HG02610 (cell line): ENCODE measurements around the gene PPP3CA.

Experiments used
- ATAC-seq: cut with Tn5 transposase; IDR thresholded peaks from one replicate; pipeline ENCODE4 v1.9.1; 2021; ENCODE audit warnings: mild to moderate bottlenecking, moderate library complexity; ENCODE audit not compliant: unreplicated experiment

The PPP3CA gene

DNA sequence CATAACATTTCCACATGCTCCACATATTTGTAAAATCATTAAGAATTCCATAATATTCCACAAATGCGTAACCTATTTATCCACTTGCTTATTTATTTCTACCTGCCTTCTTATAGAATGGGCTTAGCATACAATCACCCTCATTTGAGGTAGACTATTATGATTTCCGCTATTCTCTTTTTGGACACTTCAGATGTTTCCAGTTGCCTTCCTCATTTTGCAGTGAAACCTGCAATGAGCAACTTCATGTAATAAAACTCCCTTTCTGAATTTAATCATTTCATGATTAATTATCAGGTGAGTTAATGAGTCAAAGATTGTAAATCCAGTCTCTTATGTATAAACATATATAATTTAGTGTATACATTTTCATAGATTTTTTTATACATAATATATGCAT is 58.0 kb downstream of the PPP3CA start:
- ATAC-seq, result no peak

DNA sequence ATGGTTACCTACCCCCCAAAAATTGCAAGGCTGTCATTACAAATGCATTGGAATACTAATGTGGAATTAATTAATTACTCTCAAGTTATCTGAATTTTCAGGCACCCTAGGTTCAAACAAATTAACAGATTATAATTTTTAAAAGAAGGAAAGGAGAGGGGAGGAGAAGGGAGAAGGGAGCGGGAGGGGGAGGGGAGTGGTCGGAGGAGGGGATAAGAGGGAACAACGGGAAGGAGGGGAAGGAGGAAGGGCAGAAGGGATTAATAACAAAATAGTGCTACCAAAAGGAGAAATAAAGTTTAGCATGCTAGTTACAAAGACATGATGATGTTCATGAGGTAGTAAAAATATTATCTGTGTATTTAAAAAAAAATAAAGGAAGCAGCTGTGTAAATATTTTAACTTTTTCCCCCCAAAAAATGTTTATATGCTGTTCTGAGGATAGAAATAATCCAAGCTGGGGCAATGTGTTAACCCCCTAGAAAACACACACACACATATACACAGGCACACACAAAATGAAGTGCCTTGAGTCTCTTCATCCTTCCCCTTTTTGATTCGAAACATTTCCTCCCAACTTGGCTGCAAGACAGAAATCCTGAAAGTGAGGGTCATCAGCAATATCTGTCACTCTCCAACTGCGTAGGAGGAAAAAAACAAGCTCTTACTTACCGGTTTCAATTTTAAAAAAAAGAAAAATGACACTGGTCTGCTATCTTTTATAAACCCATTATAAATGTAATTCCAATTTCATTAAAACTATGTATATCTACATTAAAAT is 58.8 kb downstream of the PPP3CA start:
- ATAC-seq, result peak; percentile 50

DNA sequence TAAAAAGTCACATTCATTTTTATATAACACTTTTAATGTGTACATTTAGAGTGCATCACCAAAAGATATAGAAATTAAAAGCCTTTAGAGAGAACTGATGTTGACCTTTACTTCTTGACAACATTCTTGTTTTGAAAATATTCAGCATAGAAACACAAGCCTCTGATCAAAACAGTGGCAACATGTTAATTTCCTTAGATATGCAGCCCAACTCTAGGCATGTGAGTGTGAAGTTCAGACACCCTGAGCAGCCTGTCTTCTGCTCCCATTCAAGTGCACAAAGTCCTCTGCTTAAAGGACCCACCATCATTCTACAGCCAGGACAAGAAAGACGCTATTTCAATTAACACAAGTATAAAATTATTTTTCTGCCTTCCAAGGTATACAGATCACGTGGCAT is 60.0 kb downstream of the PPP3CA start:
- ATAC-seq, result no peak

- ATAC-seq, result no peak
Observed at GRCh38 chr4:101286663-101287062, 60.7 kb downstream of the PPP3CA start.

- ATAC-seq, result no peak
Observed at GRCh38 chr4:101285985-101286384, 61.3 kb downstream of the PPP3CA start.

DNA sequence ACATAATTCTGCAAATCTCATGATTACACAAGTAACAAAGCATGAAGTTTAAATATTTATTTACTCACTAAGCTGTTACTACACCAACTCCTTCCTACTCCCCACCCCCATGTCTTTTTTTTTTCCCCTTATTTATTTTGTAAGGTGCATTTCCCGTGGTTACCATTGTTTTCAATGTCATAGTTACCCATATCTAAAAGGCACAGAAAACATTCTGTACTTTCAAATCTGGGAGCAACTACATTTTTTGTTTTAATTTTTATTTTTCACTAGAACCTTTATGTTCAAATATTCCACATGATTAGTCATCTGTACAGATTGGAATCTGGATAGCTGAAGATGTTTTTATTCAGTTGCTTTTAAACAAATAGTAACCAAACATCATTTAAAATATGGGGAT is 62.8 kb downstream of the PPP3CA start:
- no peak for ATAC-seq

DNA sequence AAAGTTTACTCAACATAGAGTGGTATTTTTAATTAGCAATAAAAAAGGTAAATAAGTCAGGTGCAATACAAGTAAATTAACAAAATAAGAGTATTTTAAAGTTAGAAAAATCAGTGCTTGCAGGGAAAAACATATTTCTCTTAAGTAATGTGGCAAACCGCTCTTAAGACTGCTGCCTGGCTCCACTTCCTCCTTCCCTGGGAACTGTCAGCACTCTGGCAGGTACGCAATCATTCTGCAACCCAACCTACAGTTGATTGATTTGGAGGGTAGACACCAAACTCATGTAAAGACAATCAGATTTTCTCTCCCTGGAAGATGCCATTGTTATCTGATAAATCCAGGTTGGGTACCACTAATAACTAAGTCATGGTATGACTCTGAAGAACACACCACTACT is 63.9 kb downstream of the PPP3CA start:
- ATAC-seq, result no peak

DNA sequence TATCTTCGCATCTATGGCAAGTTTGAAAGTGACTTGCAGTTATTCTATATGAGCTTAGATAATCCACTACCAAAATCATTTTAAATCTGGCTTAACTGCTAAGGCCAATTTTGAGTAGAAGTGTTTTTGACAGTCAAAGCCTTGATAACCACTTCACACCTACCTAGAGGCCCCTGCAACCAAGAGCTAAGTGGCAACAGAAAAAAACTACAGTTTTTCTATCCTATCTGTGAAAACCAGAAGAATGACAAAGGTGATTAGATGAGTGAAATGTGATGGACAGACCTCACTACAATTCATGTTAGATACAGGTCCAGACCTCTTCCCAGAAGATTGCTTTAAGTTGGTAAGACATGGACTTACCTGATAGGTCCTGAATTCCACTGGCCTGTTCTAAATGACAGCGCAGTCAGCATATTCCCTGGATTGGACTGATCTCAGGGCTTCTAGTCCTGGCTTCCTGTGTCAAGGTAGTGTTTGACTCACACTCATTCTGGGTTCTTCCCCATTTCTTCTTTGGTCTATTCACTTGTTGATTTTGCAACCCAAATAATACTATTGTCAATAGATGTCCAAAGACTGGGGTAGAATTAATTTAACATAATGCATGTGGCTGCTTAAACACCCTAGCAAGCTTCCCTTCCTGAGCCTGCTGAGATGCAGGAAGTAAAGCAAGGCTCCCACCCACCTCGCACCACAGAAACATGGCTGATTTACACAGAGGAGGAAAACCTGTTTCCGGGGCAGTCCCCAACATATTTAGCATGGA is 65.1 kb downstream of the PPP3CA start:
- ATAC-seq, result peak; percentile 53

GRCh38 chr4:101280866-101281600 is 66.3 kb downstream of the PPP3CA start:
- ATAC-seq, result no peak

GRCh38 chr4:101279377-101279871 is 67.9 kb downstream of the PPP3CA start:
- peak; percentile 83 for ATAC-seq

- ATAC-seq, result no peak
Observed at GRCh38 chr4:101277671-101278070, 69.7 kb downstream of the PPP3CA start.

DNA sequence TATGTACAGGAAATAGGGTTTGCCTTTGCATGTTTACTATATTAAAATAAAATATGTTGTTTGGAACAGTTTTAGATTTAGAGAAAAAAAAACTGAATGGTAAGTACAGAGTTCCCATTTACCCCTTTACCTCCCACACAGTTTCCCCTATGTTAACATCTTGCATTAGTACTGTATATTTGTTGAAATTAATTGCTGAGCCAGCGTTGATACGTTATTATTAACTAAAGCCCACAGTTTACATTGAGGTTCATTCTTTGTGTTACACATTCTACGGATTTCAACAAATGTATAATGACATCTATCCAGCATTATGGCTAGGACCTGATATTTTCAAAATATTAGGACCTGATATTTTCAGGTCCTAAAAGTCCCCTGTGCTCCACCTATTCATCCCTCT is 70.7 kb downstream of the PPP3CA start:
- ATAC-seq, result no peak

DNA sequence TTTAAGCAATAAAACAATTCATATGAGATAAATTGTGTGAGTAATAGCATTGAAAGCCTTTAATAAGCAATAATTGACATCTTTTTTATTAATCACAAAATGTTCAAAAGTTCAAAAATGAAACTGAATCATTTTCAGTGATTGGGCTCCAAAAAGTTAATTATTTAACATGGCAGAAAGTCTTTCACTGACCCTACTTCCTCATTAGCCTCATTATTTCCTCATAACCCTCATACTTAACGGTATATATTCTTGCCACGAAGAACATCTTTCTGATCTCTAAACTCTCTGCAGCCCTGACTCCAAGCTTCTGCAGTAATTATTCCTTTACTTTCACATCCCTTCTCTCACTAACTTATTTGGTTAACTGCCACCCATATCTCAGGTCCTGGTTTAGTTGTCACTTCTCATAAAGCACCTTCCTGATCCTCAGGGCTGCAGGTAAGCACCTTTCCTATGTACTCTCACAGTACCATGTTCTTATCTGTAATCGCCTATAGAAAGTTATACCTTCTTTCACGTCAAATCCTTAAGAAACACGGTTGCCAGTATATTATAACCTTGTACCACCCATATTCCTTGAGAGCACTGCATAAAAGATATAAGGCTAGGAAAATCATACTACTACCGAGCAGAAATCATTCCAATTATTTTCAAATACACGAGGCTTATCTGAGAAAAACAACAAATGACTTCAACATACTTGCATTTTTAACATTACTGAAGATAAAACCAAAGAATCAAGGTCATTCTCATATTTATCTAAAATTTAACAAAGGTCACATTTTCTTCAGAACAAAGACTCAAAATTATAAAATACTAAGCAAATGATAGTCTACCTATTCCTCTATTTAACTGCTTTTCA is 72.2 kb downstream of the PPP3CA start:
- no peak for ATAC-seq

- ATAC-seq, result no peak
Observed at GRCh38 chr4:101271516-101271915, 75.8 kb downstream of the PPP3CA start.

- no peak for ATAC-seq
Observed at GRCh38 chr4:101269682-101270081, 77.6 kb downstream of the PPP3CA start.

DNA sequence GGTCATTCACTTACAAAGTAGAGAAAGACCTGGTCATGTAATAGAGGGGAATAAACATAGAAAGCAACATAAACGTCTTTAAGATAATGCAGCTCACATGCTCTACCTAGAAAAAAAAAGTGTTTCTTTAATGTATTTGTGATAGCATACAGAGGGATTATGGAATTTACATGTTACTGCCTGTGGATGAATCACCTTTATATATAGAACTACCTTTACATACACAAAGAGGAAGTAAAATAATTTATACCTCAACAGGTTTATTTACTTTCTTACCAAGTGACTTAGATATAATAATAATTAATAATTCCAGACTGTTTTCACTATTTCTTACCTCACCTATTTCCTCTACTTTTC is 81.5 kb downstream of the PPP3CA start:
- no peak for ATAC-seq

- no peak for ATAC-seq
Observed at GRCh38 chr4:101264993-101265815, 82.1 kb downstream of the PPP3CA start.

- ATAC-seq, result no peak
Observed at GRCh38 chr4:101264512-101264911, 82.8 kb downstream of the PPP3CA start.

GRCh38 chr4:101262683-101263082 is 84.6 kb downstream of the PPP3CA start:
- ATAC-seq, result peak; percentile 62

DNA sequence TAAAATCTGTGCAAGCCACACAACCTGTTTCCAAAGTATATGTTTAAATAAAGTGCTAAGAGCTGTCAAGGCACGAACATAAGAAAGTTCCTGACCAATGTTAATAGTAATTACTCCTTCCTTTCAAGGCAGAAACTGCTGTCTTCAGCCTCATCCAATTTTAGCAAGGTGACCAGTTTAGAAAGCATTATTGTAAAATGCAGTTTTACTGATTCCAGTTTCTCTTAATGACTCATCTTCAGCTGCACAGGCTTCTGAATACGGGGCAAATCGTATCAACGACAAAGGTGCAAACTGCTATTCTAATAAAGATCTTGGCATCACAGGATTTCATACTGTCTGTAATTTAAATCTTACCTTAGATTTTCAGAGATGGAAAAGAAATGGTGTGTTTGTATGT is 87.5 kb downstream of the PPP3CA start:
- ATAC-seq, result peak; percentile 83
